Right lobe of liver (tissue), 6 donors: ENCODE measurements around the gene KIZ. TPM values are rescaled to one million over a fixed set of nuclear protein-coding genes. Genes with fewer than 3 reads are reported as not detected.

ENCODE experiments used
- ATAC-seq, 4 donors: fragments of 200-7000 bp; cut with Tn5 transposase; one replicate each; pipeline ENCODE4 v1.9.1; 2020; ENCODE audit warnings: mild to moderate bottlenecking in 4 of 4, moderate library complexity in 4 of 4
- DNase-seq, 3 donors: peaks; one replicate each; pipeline ENCODE4 v3.0.0-alpha.2; 2020
- H3K27ac ChIP-seq, 3 donors: fragments of 200-600 bp; one replicate each; pipeline ENCODE4 v1.8.0; 2022
- H3K27me3 ChIP-seq, 2 donors: fragments of 200-600 bp; one replicate each; pipeline ENCODE4 v1.8.0; 2022
- H3K36me3 ChIP-seq, 4 donors: fragments of 200-600 bp; sonication (generic) in 1 of 4; one replicate each; pipeline versions ENCODE4 v1.5.1 to v1.8.0; 2017 to 2022; ENCODE audit warnings: control low read depth in 1 of 4
- H3K4me1 ChIP-seq, 4 donors: fragments of 200-600 bp; sonication (generic) in 1 of 4; one replicate each; pipeline versions ENCODE4 v1.5.1 to v1.8.0; 2017 to 2022; ENCODE audit warnings: control low read depth in 1 of 4
- H3K4me3 ChIP-seq, 3 donors: fragments of 200-600 bp; one replicate each; pipeline ENCODE4 v1.8.0; 2022
- H3K9me3 ChIP-seq, 4 donors: fragments of 200-600 bp; sonication (generic) in 1 of 4; one replicate each; pipeline versions ENCODE4 v1.5.1 to v1.8.0; 2017 to 2022; ENCODE audit warnings: control low read depth in 1 of 4
- CTCF ChIP-seq, 4 donors: fragments of 200-600 bp in 3 of 4; fragments of 450-650 bp in 1 of 4; IDR thresholded peaks; one replicate each; pipeline versions ENCODE4 v1.5.1 to v1.8.0; 2016 to 2022; ENCODE audit warnings: antibody characterized with exemption in 4 of 4, mild to moderate bottlenecking in 2 of 4
- POLR2A ChIP-seq: fragments of 450-650 bp; IDR thresholded peaks from one replicate; pipeline ENCODE4 v1.6.1; 2017; ENCODE audit warnings: antibody characterized with exemption, mild to moderate bottlenecking
- WGBS: methylation state at CpG from one replicate; pipeline ENCODE4 v1.1.6; 2018; ENCODE audit warnings: low coverage, low lambda C conversion rate; ENCODE audit not compliant: insufficient coverage; ENCODE audit errors: missing lambda C conversion rate; 5-methylcytosine and 5-hydroxymethylcytosine counted together
- intact Hi-C, 2 donors: fragments of 100-400 bp; cut with DNase I; formaldehyde crosslinking; loops; one replicate each; pipeline versions ENCODE4 v1.11.2 to v1.14.1; 2022
- total RNA-seq, 6 experiments: library from RNA; depleted of rRNA in 2 of 6; stranded (reverse); fragments of >200 nt in 2 of 6; fragmentation: NEBNext Ultra II Directional in 3 of 6; extraction: Animal tissue kit (Norgen Biotek cat#: 25700) in 3 of 6; gene quantifications; one replicate each; pipeline versions ENCODE4 v1.1.0 to v1.2.4, GENCODE V29; 2016 to 2023
- donor health status: DM: no; HTN: yes; CAD: no.
- donor health status: DM: no; HTN: no; CAD: no.
- donor health status: DM: no; HTN: no; CAD: no.
- donor health status: DM: no; HTN: yes; CAD: no.
- donor health status: DM: no; HTN: yes; CAD: no.

KIZ gene
- total RNA-seq, 6 experiments from 2014 or later = 5.1 to 11.5 (median 7.4) TPM

GRCh38 chr20:21286775-21287174 is 160.9 kb downstream of the KIZ start:
- 59% methylated on average over 4 of the region's 4 CpGs for WGBS
- no peaks in the 10 kb centered on the region for H3K9me3 ChIP-seq
- no peak for DNase-seq

GRCh38 chr20:21288587-21289370 is 162.9 kb downstream of the KIZ start:
- DNase-seq (no peak), ATAC-seq (no peak)
- H3K36me3 ChIP-seq = no peaks in the 10 kb centered on the region
- H3K27ac ChIP-seq = no peak overlapping the region
- 66% methylated on average over 12 of the region's 14 CpGs for WGBS
- intact Hi-C loops = no loop called here
- no peaks in the 10 kb centered on the region for H3K27me3 ChIP-seq
- H3K4me1 ChIP-seq = no peaks in the 10 kb centered on the region
- no peak overlapping the region for H3K4me3 ChIP-seq
- no peaks in the 10 kb centered on the region for H3K9me3 ChIP-seq
- no peak for TF ChIP-seq CTCF (IDR thresholded peaks at IDR 0.05)
- TF ChIP-seq POLR2A = no peak

More at GRCh38 chr20:21286775-21287174, 160.9 kb downstream of the KIZ start:
- no peak for TF ChIP-seq CTCF (IDR thresholded peaks at IDR 0.05)
- no peak for TF ChIP-seq POLR2A
- H3K36me3 ChIP-seq = no peaks in the 10 kb centered on the region
- intact Hi-C loops = no loop called here
- H3K27ac ChIP-seq = no peak overlapping the region
- ATAC-seq = no peak
- no peaks in the 10 kb centered on the region for H3K4me1 ChIP-seq
- no peaks in the 10 kb centered on the region for H3K27me3 ChIP-seq
- no peak overlapping the region for H3K4me3 ChIP-seq

DNA sequence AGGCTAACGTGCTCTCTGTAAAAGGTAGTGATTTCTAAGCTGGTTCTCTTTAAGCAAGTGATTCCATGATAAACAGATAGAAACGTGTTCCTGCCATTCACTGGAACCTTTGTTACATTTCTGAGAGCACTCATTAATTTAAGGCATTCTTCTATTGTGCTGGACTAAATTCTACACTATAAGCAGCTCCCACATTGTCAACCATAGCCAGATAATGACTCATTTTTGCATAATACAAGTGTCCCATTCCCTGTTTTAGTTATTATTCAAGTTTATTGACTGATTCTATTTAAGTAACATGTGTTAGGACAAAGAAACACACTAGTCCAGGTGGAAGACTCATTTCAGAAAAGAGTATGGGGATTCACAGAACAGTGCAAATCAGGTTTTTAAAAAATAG is 163.8 kb downstream of the KIZ start:
- 8% methylated on average over 2 of the region's 2 CpGs for WGBS
- intact Hi-C loops = no loop called here
- ATAC-seq = no peak

DNA sequence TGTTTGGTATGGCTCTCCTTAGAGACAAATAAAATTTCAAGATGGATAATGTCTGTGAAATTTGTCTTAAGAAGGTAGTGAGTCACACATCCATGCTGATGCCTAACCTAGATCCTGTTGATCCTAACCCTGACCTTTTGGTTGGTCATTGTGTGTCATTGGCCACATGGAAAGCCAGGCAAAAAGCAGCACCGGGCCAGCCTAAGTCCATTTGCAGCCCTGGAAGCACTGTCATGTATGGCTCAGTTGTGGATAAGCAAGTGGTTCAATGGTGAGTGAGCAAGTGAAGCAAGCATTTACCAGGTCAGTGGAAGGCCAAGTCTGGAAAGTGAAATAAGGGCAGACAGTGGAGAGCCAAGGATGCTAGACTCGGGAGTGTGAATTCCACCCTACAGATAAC is 165.1 kb downstream of the KIZ start:
- TF ChIP-seq POLR2A (no peak), CTCF (IDR thresholded peaks at IDR 0.05) (no peak)
- intact Hi-C loops = no loop called here
- H3K27ac ChIP-seq = no peak overlapping the region
- ATAC-seq (no peak), DNase-seq (no peak)
- H3K9me3 ChIP-seq = no peaks in the 10 kb centered on the region
- H3K4me1 ChIP-seq = no peaks in the 10 kb centered on the region
- WGBS = 73% methylated on average over 2 of the region's 2 CpGs
- no peaks in the 10 kb centered on the region for H3K36me3 ChIP-seq
- no peaks in the 10 kb centered on the region for H3K27me3 ChIP-seq
- no peak overlapping the region for H3K4me3 ChIP-seq

More for the DNA sequence above, 163.8 kb downstream of the KIZ start:
- Histone ChIP-seq H3K36me3 (no peaks in the 10 kb centered on the region), H3K4me1 (no peaks in the 10 kb centered on the region), H3K4me3 (no peak overlapping the region), H3K27me3 (no peaks in the 10 kb centered on the region), H3K27ac (no peak overlapping the region), H3K9me3 (no peaks in the 10 kb centered on the region)
- no peak for DNase-seq
- TF ChIP-seq POLR2A (no peak), CTCF (IDR thresholded peaks at IDR 0.05) (no peak)
